ENCODE results near the gene MBNL2.

MBNL2 gene

GRCh38 chr13:97280478-97280877 is 58.3 kb downstream of the MBNL2 start:
- peak overlapping the region; percentile 23 for H3K9ac ChIP-seq (ENCODE audit: low read length)

GRCh38 chr13:97281028-97281427 is 58.9 kb downstream of the MBNL2 start:
- peaks cover 74% of the 10 kb centered on the region for H3K4me1 ChIP-seq (ENCODE audit: insufficient read depth, low read length)
- H3K27me3 ChIP-seq (ENCODE audit: control insufficient read depth in 1 of 2, insufficient read depth in 2 of 2, low read length in 2 of 2) = no peaks in the 10 kb centered on the region
- no peak overlapping the region for H3K4me3 ChIP-seq (ENCODE audit: low read depth in 1 of 2, low read length in 2 of 2)
- H3K9ac ChIP-seq (ENCODE audit: low read length) = peak overlapping the region; percentile 22
- H3K36me3 ChIP-seq (ENCODE audit: insufficient read depth, low read length) = peaks cover 9% of the 10 kb centered on the region
- peak overlapping the region; percentile 86 for H3K27ac ChIP-seq (ENCODE audit: low read depth, low read length)
- no peaks in the 10 kb centered on the region for H3K9me3 ChIP-seq (ENCODE audit: low read length)

More at GRCh38 chr13:97280478-97280877, 58.3 kb downstream of the MBNL2 start:
- H3K4me1 ChIP-seq (ENCODE audit: insufficient read depth, low read length) = peaks cover 80% of the 10 kb centered on the region
- peak overlapping the region in 1 of 2 donors; percentile 2 for H3K4me3 ChIP-seq (ENCODE audit: low read depth in 1 of 2, low read length in 2 of 2)
- H3K36me3 ChIP-seq (ENCODE audit: insufficient read depth, low read length) = peaks cover 12% of the 10 kb centered on the region
- H3K27ac ChIP-seq (ENCODE audit: low read depth, low read length) = peak overlapping the region; percentile 86
- no peaks in the 10 kb centered on the region for H3K27me3 ChIP-seq (ENCODE audit: control insufficient read depth in 1 of 2, insufficient read depth in 2 of 2, low read length in 2 of 2)
- no peaks in the 10 kb centered on the region for H3K9me3 ChIP-seq (ENCODE audit: low read length)

GRCh38 chr13:97282705-97283104 is 60.6 kb downstream of the MBNL2 start:
- Histone ChIP-seq H3K27ac (ENCODE audit: low read depth, low read length) (peak overlapping the region; percentile 49), H3K4me1 (ENCODE audit: insufficient read depth, low read length) (peaks cover 72% of the 10 kb centered on the region), H3K9me3 (ENCODE audit: low read length) (no peaks in the 10 kb centered on the region), H3K9ac (ENCODE audit: low read length) (no peak overlapping the region), H3K36me3 (ENCODE audit: insufficient read depth, low read length) (no peaks in the 10 kb centered on the region), H3K4me3 (ENCODE audit: low read depth in 1 of 2, low read length in 2 of 2) (no peak overlapping the region), H3K27me3 (ENCODE audit: control insufficient read depth in 1 of 2, insufficient read depth in 2 of 2, low read length in 2 of 2) (no peaks in the 10 kb centered on the region)

- Histone ChIP-seq H3K9me3 (ENCODE audit: low read length) (no peaks in the 10 kb centered on the region), H3K36me3 (ENCODE audit: insufficient read depth, low read length) (no peaks in the 10 kb centered on the region), H3K27ac (ENCODE audit: low read depth, low read length) (peak overlapping the region; percentile 54), H3K4me1 (ENCODE audit: insufficient read depth, low read length) (peaks cover 71% of the 10 kb centered on the region), H3K27me3 (ENCODE audit: control insufficient read depth in 1 of 2, insufficient read depth in 2 of 2, low read length in 2 of 2) (no peaks in the 10 kb centered on the region), H3K4me3 (ENCODE audit: low read depth in 1 of 2, low read length in 2 of 2) (no peak overlapping the region), H3K9ac (ENCODE audit: low read length) (no peak overlapping the region)
These were observed 61.8 kb downstream of the MBNL2 start for GRCh38 chr13:97283888-97284287.

GRCh38 chr13:97284558-97284957 is 62.4 kb downstream of the MBNL2 start:
- Histone ChIP-seq H3K36me3 (ENCODE audit: insufficient read depth, low read length) (no peaks in the 10 kb centered on the region), H3K27me3 (ENCODE audit: control insufficient read depth in 1 of 2, insufficient read depth in 2 of 2, low read length in 2 of 2) (no peaks in the 10 kb centered on the region), H3K4me3 (ENCODE audit: low read depth in 1 of 2, low read length in 2 of 2) (no peak overlapping the region), H3K4me1 (ENCODE audit: insufficient read depth, low read length) (peaks cover 72% of the 10 kb centered on the region), H3K9ac (ENCODE audit: low read length) (no peak overlapping the region), H3K27ac (ENCODE audit: low read depth, low read length) (peak overlapping the region; percentile 39), H3K9me3 (ENCODE audit: low read length) (no peaks in the 10 kb centered on the region)

GRCh38 chr13:97285221-97285955 is 63.3 kb downstream of the MBNL2 start:
- Histone ChIP-seq H3K4me3 (ENCODE audit: low read depth in 1 of 2, low read length in 2 of 2) (no peak overlapping the region), H3K27ac (ENCODE audit: low read depth, low read length) (no peak overlapping the region), H3K36me3 (ENCODE audit: insufficient read depth, low read length) (no peaks in the 10 kb centered on the region), H3K9ac (ENCODE audit: low read length) (no peak overlapping the region), H3K4me1 (ENCODE audit: insufficient read depth, low read length) (peaks cover 70% of the 10 kb centered on the region), H3K9me3 (ENCODE audit: low read length) (no peaks in the 10 kb centered on the region), H3K27me3 (ENCODE audit: control insufficient read depth in 1 of 2, insufficient read depth in 2 of 2, low read length in 2 of 2) (no peaks in the 10 kb centered on the region)

- Histone ChIP-seq H3K9ac (ENCODE audit: low read length) (no peak overlapping the region), H3K4me1 (ENCODE audit: insufficient read depth, low read length) (peaks cover 59% of the 10 kb centered on the region), H3K36me3 (ENCODE audit: insufficient read depth, low read length) (no peaks in the 10 kb centered on the region), H3K27ac (ENCODE audit: low read depth, low read length) (no peak overlapping the region), H3K27me3 (ENCODE audit: control insufficient read depth in 1 of 2, insufficient read depth in 2 of 2, low read length in 2 of 2) (no peaks in the 10 kb centered on the region), H3K9me3 (ENCODE audit: low read length) (no peaks in the 10 kb centered on the region), H3K4me3 (ENCODE audit: low read depth in 1 of 2, low read length in 2 of 2) (no peak overlapping the region)
These were observed 64.3 kb downstream of the MBNL2 start for GRCh38 chr13:97286317-97287046.

- H3K27me3 ChIP-seq (ENCODE audit: control insufficient read depth in 1 of 2, insufficient read depth in 2 of 2, low read length in 2 of 2) = no peaks in the 10 kb centered on the region
- peaks cover 53% of the 10 kb centered on the region for H3K4me1 ChIP-seq (ENCODE audit: insufficient read depth, low read length)
- no peaks in the 10 kb centered on the region for H3K36me3 ChIP-seq (ENCODE audit: insufficient read depth, low read length)
- no peak overlapping the region for H3K9ac ChIP-seq (ENCODE audit: low read length)
- H3K27ac ChIP-seq (ENCODE audit: low read depth, low read length) = no peak overlapping the region
- no peaks in the 10 kb centered on the region for H3K9me3 ChIP-seq (ENCODE audit: low read length)
- H3K4me3 ChIP-seq (ENCODE audit: low read depth in 1 of 2, low read length in 2 of 2) = no peak overlapping the region
These were observed 64.9 kb downstream of the MBNL2 start for GRCh38 chr13:97287047-97287383.

- H3K4me1 ChIP-seq (ENCODE audit: insufficient read depth, low read length) = peaks cover 46% of the 10 kb centered on the region
- no peaks in the 10 kb centered on the region for H3K27me3 ChIP-seq (ENCODE audit: control insufficient read depth in 1 of 2, insufficient read depth in 2 of 2, low read length in 2 of 2)
- no peaks in the 10 kb centered on the region for H3K36me3 ChIP-seq (ENCODE audit: insufficient read depth, low read length)
- H3K27ac ChIP-seq (ENCODE audit: low read depth, low read length) = peak overlapping the region; percentile 12
- no peak overlapping the region for H3K9ac ChIP-seq (ENCODE audit: low read length)
- H3K9me3 ChIP-seq (ENCODE audit: low read length) = no peaks in the 10 kb centered on the region
- no peak overlapping the region for H3K4me3 ChIP-seq (ENCODE audit: low read depth in 1 of 2, low read length in 2 of 2)
These were observed 66.4 kb downstream of the MBNL2 start for GRCh38 chr13:97288486-97288900.

GRCh38 chr13:97289514-97290298 is 67.6 kb downstream of the MBNL2 start:
- Histone ChIP-seq H3K9me3 (ENCODE audit: low read length) (no peaks in the 10 kb centered on the region), H3K27ac (ENCODE audit: low read depth, low read length) (no peak overlapping the region), H3K27me3 (ENCODE audit: control insufficient read depth in 1 of 2, insufficient read depth in 2 of 2, low read length in 2 of 2) (no peaks in the 10 kb centered on the region), H3K9ac (ENCODE audit: low read length) (no peak overlapping the region), H3K36me3 (ENCODE audit: insufficient read depth, low read length) (no peaks in the 10 kb centered on the region), H3K4me3 (ENCODE audit: low read depth in 1 of 2, low read length in 2 of 2) (no peak overlapping the region), H3K4me1 (ENCODE audit: insufficient read depth, low read length) (peaks cover 44% of the 10 kb centered on the region)

Measured in muscle layer of colon (tissue), 2 donors.